MM.1S (cell line): ENCODE measurements around the gene CPT1C.

ENCODE experiments used
- CTCF ChIP-seq: fragments of 300-600 bp; sonication (generic); IDR thresholded peaks from 2 replicates; pipeline ENCODE4 v1.5.1; 2016; ENCODE audit warnings: antibody characterized with exemption, low read length, mixed read lengths
- EZH2phosphoT487 ChIP-seq: fragments of 300-600 bp; sonication (generic); IDR thresholded peaks from 2 replicates; pipeline ENCODE4 v1.6.1; 2018; ENCODE audit warnings: antibody characterized with exemption, low read length

GRCh38 chr19:49667473-49667872 is 23.4 kb upstream of the CPT1C start:
- no peak for TF ChIP-seq CTCF
- TF ChIP-seq EZH2phosphoT487 = no peak
